GM21423 (cell line): Measurements from ENCODE around the gene CBX4.

Experiments used
- ATAC-seq: cut with Tn5 transposase; IDR thresholded peaks from one replicate; pipeline ENCODE4 v1.9.1; 2021; ENCODE audit warnings: mild to moderate bottlenecking, moderate library complexity; ENCODE audit not compliant: unreplicated experiment

The CBX4 gene

DNA sequence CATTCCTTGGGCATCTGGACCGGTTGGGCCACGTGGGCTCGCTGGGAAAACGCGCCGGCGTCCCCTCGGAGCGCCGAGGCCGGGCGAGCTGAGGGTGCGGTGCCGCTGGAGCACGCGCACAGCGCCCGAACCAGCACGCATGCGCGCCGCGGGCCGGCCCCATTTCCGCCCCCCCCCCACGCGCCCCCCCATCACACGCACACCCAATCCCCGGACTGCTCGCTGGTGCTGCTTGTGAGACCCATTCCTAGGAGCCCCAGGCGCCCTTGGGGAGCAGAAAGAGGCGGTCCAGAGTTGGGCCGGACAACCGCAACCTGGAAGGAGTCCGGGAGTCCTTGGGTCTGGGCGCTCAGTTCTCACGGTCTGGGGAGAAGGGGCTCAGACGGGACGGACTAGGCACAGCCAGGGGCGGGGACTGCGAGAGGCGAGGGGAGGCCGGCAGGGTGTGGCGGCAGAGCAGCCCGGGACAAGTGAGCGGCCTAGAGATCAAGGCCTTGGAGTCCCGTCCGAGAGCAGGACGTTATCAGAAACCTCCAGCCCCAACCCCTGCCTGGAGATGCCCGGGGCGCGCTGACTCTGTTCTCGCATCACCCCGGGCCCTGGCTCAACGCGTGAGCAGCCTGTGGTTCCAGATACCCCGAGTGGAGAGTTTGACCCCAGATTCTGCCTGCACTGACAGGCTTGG is 36.4 kb downstream of the CBX4 start:
- ATAC-seq: no peak

- no peak for ATAC-seq
Observed at GRCh38 chr17:79802039-79802735, 37.1 kb downstream of the CBX4 start.

DNA sequence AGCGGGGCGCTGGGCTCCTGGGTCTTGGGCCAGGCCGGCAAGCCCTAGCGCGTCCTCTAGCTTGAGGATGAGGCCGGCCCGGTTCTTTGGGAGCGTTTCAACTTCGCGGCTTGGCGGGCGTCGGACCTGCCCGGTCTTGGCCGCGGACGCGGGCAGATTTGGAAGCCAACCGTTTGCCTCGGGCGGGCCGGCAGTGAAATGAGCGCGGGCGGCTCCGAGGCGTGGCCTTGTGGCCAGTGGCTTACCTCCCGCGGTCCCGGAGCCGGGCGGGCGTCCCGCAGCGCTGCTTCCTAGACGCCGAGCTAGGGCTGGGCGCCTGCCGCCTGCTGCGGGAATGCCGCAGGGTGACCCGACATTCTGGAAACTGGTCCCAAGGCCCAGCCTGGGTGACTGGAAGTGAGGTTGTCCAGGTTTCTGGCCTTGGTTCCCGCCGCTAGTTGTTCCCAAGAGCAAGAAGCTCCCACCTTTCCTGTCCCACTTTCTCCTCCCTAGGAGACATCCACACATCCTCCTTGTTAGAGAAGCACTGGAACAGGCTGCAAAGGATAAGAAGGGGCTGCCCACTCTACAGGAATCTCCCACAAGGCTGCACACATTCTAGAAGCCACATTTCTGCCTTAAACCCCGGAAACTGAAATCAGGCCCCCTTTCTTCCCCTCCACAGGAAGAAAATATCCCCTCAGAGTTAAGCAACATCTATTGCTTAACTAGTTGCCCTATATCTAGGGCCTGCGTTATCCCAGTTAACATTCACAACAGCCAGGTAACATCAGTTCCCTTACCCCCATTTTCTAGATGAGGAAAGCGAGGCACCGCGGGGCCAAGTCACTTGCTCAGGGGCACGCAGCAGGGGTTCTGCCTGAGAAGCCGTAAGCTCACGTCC is 37.8 kb downstream of the CBX4 start:
- no peak for ATAC-seq

DNA sequence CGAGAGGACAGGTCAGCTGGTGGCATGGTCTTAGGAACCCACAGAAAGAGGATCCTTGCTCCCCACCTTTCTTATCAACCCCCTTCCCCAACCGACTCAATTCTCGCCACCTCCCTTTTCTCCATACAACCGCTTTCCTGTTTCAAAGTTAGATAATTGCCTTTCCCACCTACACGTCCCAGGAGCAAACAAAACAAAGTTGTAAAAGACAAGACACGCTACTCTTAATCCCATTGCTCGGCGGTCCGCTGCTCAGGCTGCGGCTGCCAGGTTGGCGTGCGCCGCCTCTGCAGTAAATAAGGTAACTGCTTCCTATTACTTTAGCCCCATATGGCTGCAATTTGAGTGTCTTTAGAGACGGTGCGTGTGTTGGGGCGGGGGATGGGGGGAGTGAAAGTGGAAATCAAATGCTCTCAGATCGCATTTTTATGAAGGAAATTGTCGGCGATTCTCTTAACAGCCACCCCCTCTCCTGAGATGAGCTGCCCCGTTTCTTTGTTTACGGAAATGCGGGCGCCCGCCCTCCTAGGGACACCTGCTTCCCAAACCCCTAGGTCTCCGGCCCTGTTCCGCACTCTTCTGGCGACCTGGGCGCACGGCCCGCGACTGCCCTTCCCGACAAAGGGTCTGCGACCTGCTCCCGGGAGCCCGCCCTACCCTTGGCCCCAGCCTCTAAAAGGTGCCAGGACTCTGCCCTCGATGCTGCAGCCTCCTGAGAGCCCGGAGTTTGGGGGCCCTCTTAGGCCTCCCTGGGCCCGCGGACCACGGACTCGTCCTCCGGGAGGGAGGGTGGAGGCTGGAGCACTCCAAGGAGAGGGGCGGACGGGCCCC is 38.7 kb downstream of the CBX4 start:
- ATAC-seq: no peak

DNA sequence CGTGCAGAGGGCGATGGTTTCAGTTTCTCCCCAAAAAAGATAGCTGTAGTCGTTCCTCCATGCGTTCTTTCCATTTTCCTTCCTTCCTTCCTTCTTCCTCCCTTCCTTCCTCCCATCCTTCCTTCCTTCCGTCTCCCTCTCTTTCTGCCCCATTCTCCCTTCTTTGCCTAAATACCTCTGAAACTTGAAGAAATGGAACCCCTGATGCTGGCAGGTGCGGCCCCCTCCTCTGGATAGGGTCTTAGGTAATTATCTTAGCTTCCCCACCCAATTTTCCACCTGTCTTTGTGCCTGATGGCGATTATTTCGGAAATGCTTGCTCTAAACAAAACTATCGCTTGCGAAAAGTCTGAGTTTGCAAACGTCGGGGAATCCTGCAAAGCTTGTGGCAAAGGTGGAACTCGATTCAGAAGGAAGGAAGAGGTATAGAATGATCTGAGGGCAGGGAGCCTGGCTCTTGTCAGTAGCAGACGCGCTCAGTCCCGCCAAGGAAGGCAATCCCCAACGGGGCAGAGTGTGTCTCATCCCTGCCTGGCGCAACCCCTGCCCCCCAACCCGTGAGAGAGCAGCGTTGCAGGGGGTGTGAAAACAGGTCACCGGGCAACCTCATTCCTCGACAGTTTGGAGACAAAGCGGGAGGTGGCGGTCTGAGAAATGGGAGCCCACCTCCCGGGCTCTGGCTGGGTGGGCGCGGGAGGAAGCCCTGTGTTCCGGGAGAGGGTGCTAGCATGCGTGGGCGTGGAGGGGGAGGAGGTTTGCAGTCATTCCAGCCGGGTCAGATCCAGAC is 39.5 kb downstream of the CBX4 start:
- ATAC-seq: no peak

DNA sequence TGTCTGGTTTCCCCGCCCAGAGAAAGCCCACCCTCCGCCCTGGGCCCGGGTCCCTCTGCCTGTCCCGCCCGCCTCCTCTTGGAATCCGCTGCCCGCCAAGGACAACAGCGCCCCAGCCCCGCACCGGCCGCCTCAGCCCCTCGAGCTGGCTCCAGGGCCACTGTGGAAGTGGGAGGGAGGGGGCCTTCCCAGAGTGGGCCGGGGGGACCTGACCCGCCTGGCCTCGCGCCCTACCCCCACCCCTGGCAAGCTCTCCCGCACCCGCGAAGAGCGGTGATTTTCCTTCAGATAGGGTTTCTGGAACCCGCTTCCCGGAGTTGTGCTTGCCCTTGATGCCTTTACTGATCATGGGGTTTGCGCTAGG is 40.1 kb downstream of the CBX4 start:
- ATAC-seq: no peak

- ATAC-seq: no peak
Observed at GRCh38 chr17:79798299-79799173, 40.7 kb downstream of the CBX4 start.

- no peak for ATAC-seq
Observed at GRCh38 chr17:79797492-79798298, 41.5 kb downstream of the CBX4 start.

- peak; percentile 89 for ATAC-seq
Observed at GRCh38 chr17:79796763-79797491, 42.3 kb downstream of the CBX4 start, which contains the start of gene CBX8. CBX8 (minus strand) TSS chr17:79797077; CDS start chr17:79796998, 79 bp downstream.

DNA sequence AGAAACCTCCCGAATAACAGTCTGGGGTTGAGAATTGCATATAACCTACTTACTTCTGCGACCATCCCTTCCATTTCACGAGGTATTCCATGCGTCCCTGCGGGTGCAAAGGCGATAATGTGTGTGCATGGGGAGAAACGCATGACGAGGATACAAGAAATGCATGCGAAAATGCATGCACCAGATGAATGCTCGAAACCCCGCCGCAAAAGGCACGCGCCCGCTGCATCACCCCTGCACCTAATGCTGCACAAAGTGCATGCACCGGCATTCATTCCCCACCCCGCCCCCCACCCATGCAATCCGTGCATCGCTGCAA is 42.8 kb downstream of the CBX4 start:
- ATAC-seq: no peak

- ATAC-seq: no peak
Observed at GRCh38 chr17:79795795-79796443, 43.3 kb downstream of the CBX4 start.

DNA sequence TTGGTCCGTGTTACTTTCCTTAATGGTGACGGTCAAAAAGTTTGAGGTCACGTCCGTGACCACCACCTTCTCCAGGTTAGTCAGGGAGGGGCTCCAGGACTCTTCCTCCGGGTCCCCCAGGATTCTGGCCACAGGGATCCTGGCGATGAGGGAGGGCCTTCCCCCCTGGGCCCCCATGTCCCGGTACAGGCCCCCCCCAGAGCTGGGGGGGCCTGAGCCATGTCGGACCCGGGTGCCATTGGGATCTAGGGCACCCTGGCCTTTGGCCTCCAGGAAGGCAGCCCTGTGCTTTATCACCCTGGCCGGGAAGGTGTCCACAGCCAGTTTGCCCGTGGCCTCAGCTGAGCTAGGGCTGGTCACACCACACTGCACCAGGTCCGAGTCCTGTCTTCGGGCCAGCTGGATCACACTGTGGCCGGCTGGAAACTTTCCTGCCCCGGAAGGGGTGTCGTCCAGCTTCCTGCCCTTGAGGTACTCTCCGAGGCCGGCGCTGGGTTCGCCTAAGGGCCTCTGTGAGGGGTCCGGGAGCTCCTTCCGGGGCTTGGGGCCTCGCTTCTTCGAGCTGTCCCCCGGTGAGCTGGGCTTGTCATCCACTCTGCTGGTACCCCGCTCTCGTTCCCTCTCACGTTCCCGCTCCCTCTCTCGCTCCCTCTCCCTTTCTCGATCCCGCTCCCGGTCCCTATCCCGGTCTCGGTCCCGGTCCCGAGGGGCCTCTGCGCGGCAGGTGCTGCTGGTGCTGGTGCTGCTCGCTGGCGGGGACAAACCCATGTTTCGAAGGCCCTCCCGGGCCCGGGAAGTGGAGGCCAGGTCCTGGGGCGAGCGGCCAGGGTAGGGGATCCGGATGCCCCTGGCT is 44.4 kb downstream of the CBX4 start:
- ATAC-seq: no peak

DNA sequence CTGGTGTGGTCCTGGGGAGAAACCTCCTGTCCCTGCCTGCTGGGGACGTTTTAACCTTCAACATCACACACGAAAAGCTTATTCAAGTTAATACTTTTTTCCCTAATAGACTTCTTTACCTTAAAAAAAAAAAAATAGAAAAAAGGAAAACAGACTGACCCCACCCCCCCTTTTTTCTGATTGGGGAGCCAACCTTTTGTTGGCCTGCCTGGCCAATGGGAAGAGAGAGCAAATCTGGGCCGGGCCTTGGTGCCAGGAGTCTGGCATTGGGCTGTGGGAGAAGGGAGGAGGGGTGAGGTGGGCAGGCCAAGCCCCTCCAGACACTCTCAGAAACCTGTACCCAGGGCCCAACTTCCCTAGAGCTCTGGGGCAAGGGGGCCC is 45.3 kb downstream of the CBX4 start:
- ATAC-seq: no peak

DNA sequence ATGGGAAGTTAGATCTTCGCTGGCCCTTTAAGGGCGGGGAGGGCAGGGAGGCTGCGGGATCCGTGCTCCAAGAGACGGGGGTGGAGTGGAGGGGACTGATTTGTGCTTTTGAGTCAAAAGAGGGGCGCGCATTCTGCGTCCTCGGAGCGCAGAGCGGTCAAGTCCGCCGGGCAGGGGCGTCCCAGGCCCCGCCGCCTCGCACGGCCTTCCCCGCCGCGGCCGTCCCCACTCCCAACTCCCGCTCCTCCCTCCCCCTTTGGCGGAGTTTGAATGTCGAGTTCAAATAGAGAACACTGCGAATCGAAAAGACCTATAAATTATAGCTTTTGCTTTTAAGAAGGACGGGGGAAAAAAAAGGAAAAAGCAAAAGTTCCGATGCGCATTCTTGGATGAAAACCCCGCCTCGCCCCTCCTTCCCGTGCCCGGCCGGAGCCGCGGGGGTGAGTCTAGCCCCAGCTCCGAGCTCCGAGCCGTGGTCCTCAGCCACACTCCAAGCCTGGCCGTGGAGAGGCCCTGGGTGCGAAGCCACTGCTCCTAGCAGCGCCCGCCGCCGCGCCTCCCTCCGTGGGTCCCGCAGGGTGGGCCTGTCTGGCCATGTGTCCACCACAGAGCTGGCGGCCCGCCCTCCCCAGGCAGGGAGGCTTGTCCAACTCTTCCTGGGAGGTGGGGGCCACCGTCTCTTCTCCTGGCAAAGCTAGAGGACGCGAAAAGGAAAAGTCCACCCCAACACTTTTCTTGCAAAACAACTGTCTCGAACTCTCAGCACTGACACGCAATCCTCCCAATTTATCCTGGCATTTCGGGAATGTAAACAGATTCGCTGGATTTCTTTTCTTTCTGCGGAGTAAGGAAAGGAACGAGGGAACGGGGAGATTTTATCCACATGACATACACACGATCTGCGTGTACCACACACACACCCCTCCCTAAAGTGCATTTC is 46.0 kb downstream of the CBX4 start:
- ATAC-seq: no peak

DNA sequence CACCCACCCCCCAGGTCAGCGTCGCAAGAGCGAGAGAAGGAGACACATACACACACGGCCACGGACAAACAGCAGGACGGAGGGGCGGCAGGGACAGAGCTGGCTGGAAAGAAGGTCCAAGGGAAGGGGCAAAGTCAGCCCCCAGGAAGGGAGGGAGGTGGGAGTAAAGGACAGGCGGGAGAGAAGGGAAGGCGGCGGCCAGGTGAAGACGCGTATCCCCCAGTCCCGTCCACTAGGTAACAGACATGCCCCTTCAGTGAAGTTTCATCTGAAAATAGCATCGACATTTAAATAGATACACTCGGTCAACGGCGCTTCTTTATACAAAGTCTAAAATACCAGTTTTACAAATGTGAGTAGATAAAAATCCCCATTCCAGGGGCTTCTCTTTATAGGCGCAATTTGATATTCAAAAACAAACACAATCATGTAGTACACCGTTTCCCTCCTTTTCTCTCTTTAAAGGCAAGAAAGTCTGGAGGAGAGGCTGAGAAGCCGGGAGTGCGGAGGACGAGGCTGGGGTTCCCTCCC is 46.8 kb downstream of the CBX4 start:
- ATAC-seq: no peak
